ENCODE results near the gene LRRC8C.

LRRC8C gene

GRCh38 chr1:89706700-89707012 lies 73.7 kb downstream of the LRRC8C start:
- Histone ChIP-seq H2BK5ac (ENCODE audit: low read depth, low read length, poor library complexity, severe bottlenecking) (no peak overlapping the region), H3K9ac (ENCODE audit: low read length) (no peak overlapping the region), H3K14ac (ENCODE audit: low read length in 2 of 2) (no peak overlapping the region), H2AK5ac (ENCODE audit: low read length, severe bottlenecking) (no peak overlapping the region), H4K8ac (ENCODE audit: low read length) (no peak overlapping the region), H3K36me3 (ENCODE audit: control insufficient read depth in 1 of 2, insufficient read depth in 2 of 2, low read depth in 1 of 2, low read length in 2 of 2) (no peaks in the 10 kb centered on the region), H3K79me1 (replicated peaks; ENCODE audit: low read length, poor library complexity, severe bottlenecking) (no peaks in the 10 kb centered on the region), H4K91ac (ENCODE audit: low read length) (no peak overlapping the region), H3K9me3 (ENCODE audit: control insufficient read depth, low read length) (no peaks in the 10 kb centered on the region), H3K4ac (ENCODE audit: low read depth in 1 of 2, low read length in 2 of 2) (no peak overlapping the region), H3K27me3 (ENCODE audit: control insufficient read depth in 1 of 2, insufficient read depth in 1 of 2, low read length in 2 of 2) (no peaks in the 10 kb centered on the region), H3K18ac (ENCODE audit: low read depth in 1 of 2, low read length in 2 of 2) (no peak overlapping the region), H3K23ac (ENCODE audit: low read length in 2 of 2) (no peak overlapping the region), H2BK120ac (ENCODE audit: low read depth, low read length) (no peak overlapping the region), H2AFZ (ENCODE audit: low read depth, low read length) (no peak overlapping the region), H2BK15ac (ENCODE audit: low read depth, poor library complexity, severe bottlenecking) (no peak overlapping the region), H3K27ac (ENCODE audit: low read length, poor library complexity, severe bottlenecking) (no peak overlapping the region), H3K4me2 (ENCODE audit: low read length, poor library complexity, severe bottlenecking) (no peak overlapping the region), H3K4me1 (ENCODE audit: control insufficient read depth, insufficient read depth, low read depth, low read length) (peaks cover 3% of the 10 kb centered on the region), H3K4me3 (ENCODE audit: insufficient read depth in 1 of 2, low read depth in 1 of 2, low read length in 2 of 2) (no peak overlapping the region), H2BK12ac (ENCODE audit: low read length in 2 of 2) (no peak overlapping the region)
- no peak for DNase-seq

- Histone ChIP-seq H3K27ac (ENCODE audit: low read length, poor library complexity, severe bottlenecking) (peak overlapping the region; percentile 89), H3K23ac (ENCODE audit: low read length in 2 of 2) (no peak overlapping the region), H2BK120ac (ENCODE audit: low read depth, low read length) (no peak overlapping the region), H2BK12ac (ENCODE audit: low read length in 2 of 2) (no peak overlapping the region), H3K4me1 (ENCODE audit: control insufficient read depth, insufficient read depth, low read depth, low read length) (peaks cover 3% of the 10 kb centered on the region), H2BK15ac (ENCODE audit: low read depth, poor library complexity, severe bottlenecking) (no peak overlapping the region), H3K4ac (ENCODE audit: low read depth in 1 of 2, low read length in 2 of 2) (no peak overlapping the region), H3K79me1 (replicated peaks; ENCODE audit: low read length, poor library complexity, severe bottlenecking) (no peaks in the 10 kb centered on the region), H2BK5ac (ENCODE audit: low read depth, low read length, poor library complexity, severe bottlenecking) (peak overlapping the region; percentile 68), H4K91ac (ENCODE audit: low read length) (no peak overlapping the region), H3K14ac (ENCODE audit: low read length in 2 of 2) (no peak overlapping the region), H3K27me3 (ENCODE audit: control insufficient read depth in 1 of 2, insufficient read depth in 1 of 2, low read length in 2 of 2) (no peaks in the 10 kb centered on the region), H3K4me2 (ENCODE audit: low read length, poor library complexity, severe bottlenecking) (peak overlapping the region; percentile 13), H3K18ac (ENCODE audit: low read depth in 1 of 2, low read length in 2 of 2) (no peak overlapping the region), H4K8ac (ENCODE audit: low read length) (no peak overlapping the region), H3K36me3 (ENCODE audit: control insufficient read depth in 1 of 2, insufficient read depth in 2 of 2, low read depth in 1 of 2, low read length in 2 of 2) (peaks cover 0 to 16% of the 10 kb centered on the region in 2 experiments), H3K9ac (ENCODE audit: low read length) (no peak overlapping the region), H3K9me3 (ENCODE audit: control insufficient read depth, low read length) (no peaks in the 10 kb centered on the region), H2AK5ac (ENCODE audit: low read length, severe bottlenecking) (peak overlapping the region; percentile 69), H2AFZ (ENCODE audit: low read depth, low read length) (no peak overlapping the region), H3K4me3 (ENCODE audit: insufficient read depth in 1 of 2, low read depth in 1 of 2, low read length in 2 of 2) (no peak overlapping the region)
- no peak for DNase-seq
- WGBS: 91% methylated on average over 4 of the region's 6 CpGs
Measured at GRCh38 chr1:89708751-89709375, 75.9 kb downstream of the LRRC8C start.

GRCh38 chr1:89710498-89711139 lies 77.7 kb downstream of the LRRC8C start:
- H2BK5ac ChIP-seq (ENCODE audit: low read depth, low read length, poor library complexity, severe bottlenecking): no peak overlapping the region
- H3K4me2 ChIP-seq (ENCODE audit: low read length, poor library complexity, severe bottlenecking): no peak overlapping the region

GRCh38 chr1:89711140-89711778 lies 78.3 kb downstream of the LRRC8C start:
- Histone ChIP-seq H3K27ac (ENCODE audit: low read length, poor library complexity, severe bottlenecking) (no peak overlapping the region), H3K27me3 (ENCODE audit: control insufficient read depth in 1 of 2, insufficient read depth in 1 of 2, low read length in 2 of 2) (no peaks in the 10 kb centered on the region), H3K4ac (ENCODE audit: low read depth in 1 of 2, low read length in 2 of 2) (no peak overlapping the region), H3K4me1 (ENCODE audit: control insufficient read depth, insufficient read depth, low read depth, low read length) (peaks cover 3% of the 10 kb centered on the region), H3K9me3 (ENCODE audit: control insufficient read depth, low read length) (no peaks in the 10 kb centered on the region), H3K36me3 (ENCODE audit: control insufficient read depth in 1 of 2, insufficient read depth in 2 of 2, low read depth in 1 of 2, low read length in 2 of 2) (peaks cover 0 to 26% of the 10 kb centered on the region in 2 experiments), H2AK5ac (ENCODE audit: low read length, severe bottlenecking) (peak overlapping the region; percentile 63), H3K18ac (ENCODE audit: low read depth in 1 of 2, low read length in 2 of 2) (no peak overlapping the region), H2BK12ac (ENCODE audit: low read length in 2 of 2) (no peak overlapping the region), H4K8ac (ENCODE audit: low read length) (no peak overlapping the region), H2BK120ac (ENCODE audit: low read depth, low read length) (no peak overlapping the region), H3K79me1 (replicated peaks; ENCODE audit: low read length, poor library complexity, severe bottlenecking) (no peaks in the 10 kb centered on the region), H2AFZ (ENCODE audit: low read depth, low read length) (no peak overlapping the region), H2BK5ac (ENCODE audit: low read depth, low read length, poor library complexity, severe bottlenecking) (no peak overlapping the region), H4K91ac (ENCODE audit: low read length) (no peak overlapping the region), H3K4me2 (ENCODE audit: low read length, poor library complexity, severe bottlenecking) (no peak overlapping the region), H3K14ac (ENCODE audit: low read length in 2 of 2) (no peak overlapping the region), H3K23ac (ENCODE audit: low read length in 2 of 2) (no peak overlapping the region), H3K9ac (ENCODE audit: low read length) (no peak overlapping the region), H3K4me3 (ENCODE audit: insufficient read depth in 1 of 2, low read depth in 1 of 2, low read length in 2 of 2) (no peak overlapping the region), H2BK15ac (ENCODE audit: low read depth, poor library complexity, severe bottlenecking) (no peak overlapping the region)
- no peak for DNase-seq
- WGBS: 97% methylated on average over 4 of the region's 5 CpGs

More at GRCh38 chr1:89710498-89711139, 77.7 kb downstream of the LRRC8C start:
- WGBS: 100% methylated on average over 4 of the region's 4 CpGs
- Histone ChIP-seq H2AK5ac (ENCODE audit: low read length, severe bottlenecking) (peak overlapping the region; percentile 63), H3K4me3 (ENCODE audit: insufficient read depth in 1 of 2, low read depth in 1 of 2, low read length in 2 of 2) (no peak overlapping the region), H3K27me3 (ENCODE audit: control insufficient read depth in 1 of 2, insufficient read depth in 1 of 2, low read length in 2 of 2) (no peaks in the 10 kb centered on the region), H3K27ac (ENCODE audit: low read length, poor library complexity, severe bottlenecking) (peak overlapping the region; percentile 67), H2BK15ac (ENCODE audit: low read depth, poor library complexity, severe bottlenecking) (no peak overlapping the region), H3K36me3 (ENCODE audit: control insufficient read depth in 1 of 2, insufficient read depth in 2 of 2, low read depth in 1 of 2, low read length in 2 of 2) (peaks cover 0 to 26% of the 10 kb centered on the region in 2 experiments), H2AFZ (ENCODE audit: low read depth, low read length) (no peak overlapping the region), H3K14ac (ENCODE audit: low read length in 2 of 2) (no peak overlapping the region), H4K8ac (ENCODE audit: low read length) (no peak overlapping the region), H3K4ac (ENCODE audit: low read depth in 1 of 2, low read length in 2 of 2) (no peak overlapping the region), H2BK12ac (ENCODE audit: low read length in 2 of 2) (no peak overlapping the region), H3K4me1 (ENCODE audit: control insufficient read depth, insufficient read depth, low read depth, low read length) (peaks cover 3% of the 10 kb centered on the region), H3K9ac (ENCODE audit: low read length) (no peak overlapping the region), H3K23ac (ENCODE audit: low read length in 2 of 2) (no peak overlapping the region), H3K9me3 (ENCODE audit: control insufficient read depth, low read length) (no peaks in the 10 kb centered on the region), H3K18ac (ENCODE audit: low read depth in 1 of 2, low read length in 2 of 2) (no peak overlapping the region), H2BK120ac (ENCODE audit: low read depth, low read length) (no peak overlapping the region), H4K91ac (ENCODE audit: low read length) (no peak overlapping the region), H3K79me1 (replicated peaks; ENCODE audit: low read length, poor library complexity, severe bottlenecking) (no peaks in the 10 kb centered on the region)
- DNase-seq: no peak
